HUES64 (cell line): ENCODE data around the gene CHRNA7.

Experiments
- H3K27ac ChIP-seq: 2 replicates; pipeline ENCODE4 v1.7.0; 2013; ENCODE audit warnings: low read depth, low read length, inconsistent platforms
- H3K27me3 ChIP-seq: 2 replicates; pipeline ENCODE4 v1.6.1; 2013; ENCODE audit warnings: mild to moderate bottlenecking, low read length; ENCODE audit not compliant: insufficient read depth
- H3K36me3 ChIP-seq: 2 replicates; pipeline ENCODE4 v1.6.1; 2013; ENCODE audit warnings: mild to moderate bottlenecking, low read length; ENCODE audit not compliant: insufficient read depth
- H3K4me1 ChIP-seq: 2 replicates; pipeline ENCODE4 v1.6.1; 2013; ENCODE audit warnings: mild to moderate bottlenecking, low read length, moderate library complexity; ENCODE audit not compliant: insufficient read depth
- H3K4me3 ChIP-seq: 2 replicates; pipeline ENCODE4 v1.5.1; 2013; ENCODE audit warnings: mild to moderate bottlenecking, low read length, moderate library complexity
- H3K9ac ChIP-seq: 2 replicates; pipeline ENCODE4 v1.6.1; 2013; ENCODE audit warnings: mild to moderate bottlenecking, low read depth, low read length
- H3K9me3 ChIP-seq: 2 replicates; pipeline ENCODE4 v1.6.1; 2013; ENCODE audit warnings: low read depth, low read length; ENCODE audit not compliant: insufficient read depth
- WGBS: fragments of 150-250, 120-280 bp; methylation state at CpG from one replicate; pipeline ENCODE4 v1.1.7; 2013; ENCODE audit warnings: missing lambda C conversion rate; 5-methylcytosine and 5-hydroxymethylcytosine counted together

CHRNA7 gene

DNA sequence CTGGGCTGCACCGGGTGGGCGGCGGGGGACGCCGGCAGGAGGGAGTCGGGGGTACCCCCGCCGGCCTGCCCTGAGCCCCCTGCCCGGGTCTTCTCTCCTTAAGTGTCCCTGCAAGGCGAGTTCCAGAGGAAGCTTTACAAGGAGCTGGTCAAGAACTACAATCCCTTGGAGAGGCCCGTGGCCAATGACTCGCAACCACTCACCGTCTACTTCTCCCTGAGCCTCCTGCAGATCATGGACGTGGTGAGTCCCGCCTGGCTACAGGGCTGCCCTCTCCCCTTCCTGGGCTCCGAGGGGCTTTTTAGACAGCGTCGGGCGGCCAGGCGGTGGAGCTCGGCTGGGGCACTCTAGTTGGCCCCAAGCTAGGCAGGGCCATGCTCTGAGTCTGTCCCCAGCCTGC, 480 bp downstream of the CHRNA7 start:
- Histone ChIP-seq H3K4me1 (no peaks in the 10 kb centered on the region), H3K9me3 (no peaks in the 10 kb centered on the region), H3K9ac (peak overlapping the region; percentile 80), H3K27me3 (peaks cover 37% of the 10 kb centered on the region), H3K4me3 (peak overlapping the region; percentile 76), H3K36me3 (no peaks in the 10 kb centered on the region), H3K27ac (no peak overlapping the region)
- WGBS = 2% methylated on average over 21 of the region's 21 CpGs

DNA sequence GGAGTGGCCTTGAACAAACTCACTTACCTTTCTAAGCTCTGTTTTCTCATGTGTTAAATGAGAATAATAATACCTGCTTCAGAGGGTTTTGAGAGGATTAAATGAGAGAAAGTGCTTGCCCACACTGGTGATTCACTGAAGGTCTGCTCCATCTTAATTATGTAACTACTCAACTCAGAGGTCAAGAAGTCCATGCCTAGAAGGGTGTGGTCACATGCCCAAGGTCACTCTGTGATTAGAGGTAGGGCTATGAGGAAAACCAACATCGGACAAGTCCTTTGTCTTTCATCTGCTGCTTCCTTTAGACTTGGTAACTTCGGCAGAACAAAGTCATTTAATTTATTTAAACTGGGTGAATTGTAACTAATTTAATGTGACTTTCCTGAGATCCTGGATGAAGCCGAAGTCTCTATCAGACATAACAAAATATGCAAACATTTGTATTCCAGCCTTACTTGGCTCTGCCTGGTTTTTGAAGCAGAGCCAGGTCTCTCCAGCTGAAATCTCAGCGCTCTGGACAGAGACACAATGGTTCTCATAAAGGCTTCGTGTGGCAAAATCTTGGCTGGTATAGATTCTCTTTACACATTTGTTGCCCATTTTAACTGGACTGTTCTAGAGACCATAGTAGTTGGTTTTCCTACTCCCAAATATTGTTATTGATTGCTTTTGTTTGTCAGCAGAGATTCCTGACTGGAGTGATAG, 3.0 kb downstream of the CHRNA7 start:
- Histone ChIP-seq H3K36me3 (no peaks in the 10 kb centered on the region), H3K27ac (no peak overlapping the region), H3K9me3 (no peaks in the 10 kb centered on the region), H3K4me1 (no peaks in the 10 kb centered on the region), H3K4me3 (no peak overlapping the region), H3K9ac (no peak overlapping the region), H3K27me3 (peaks cover 35% of the 10 kb centered on the region)
- 95% methylated on average over 5 of the region's 5 CpGs for WGBS

DNA sequence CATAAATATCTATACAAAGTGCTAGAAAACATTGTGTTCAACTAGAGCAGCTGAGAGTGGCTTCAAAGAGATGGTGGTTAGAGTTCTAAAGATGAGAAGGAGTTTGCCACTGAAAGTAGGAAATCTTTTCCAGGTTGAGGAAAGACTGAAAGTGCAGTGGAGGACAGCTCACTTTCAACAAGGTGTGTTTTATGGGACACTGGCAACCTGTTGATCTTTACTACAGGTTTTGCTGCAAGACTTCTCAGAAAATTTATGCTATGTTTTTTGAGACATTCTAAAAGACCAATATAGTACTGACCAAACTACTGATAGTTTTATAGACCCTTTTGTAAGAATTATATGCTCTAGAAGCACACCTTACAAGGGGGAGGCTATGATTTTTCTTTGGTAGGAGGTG, 3.8 kb downstream of the CHRNA7 start:
- no peak overlapping the region for H3K4me3 ChIP-seq
- no peak overlapping the region for H3K27ac ChIP-seq
- no peak overlapping the region for H3K9ac ChIP-seq
- H3K4me1 ChIP-seq = no peaks in the 10 kb centered on the region
- H3K9me3 ChIP-seq = no peaks in the 10 kb centered on the region
- H3K36me3 ChIP-seq = no peaks in the 10 kb centered on the region
- H3K27me3 ChIP-seq = peaks cover 27% of the 10 kb centered on the region

DNA sequence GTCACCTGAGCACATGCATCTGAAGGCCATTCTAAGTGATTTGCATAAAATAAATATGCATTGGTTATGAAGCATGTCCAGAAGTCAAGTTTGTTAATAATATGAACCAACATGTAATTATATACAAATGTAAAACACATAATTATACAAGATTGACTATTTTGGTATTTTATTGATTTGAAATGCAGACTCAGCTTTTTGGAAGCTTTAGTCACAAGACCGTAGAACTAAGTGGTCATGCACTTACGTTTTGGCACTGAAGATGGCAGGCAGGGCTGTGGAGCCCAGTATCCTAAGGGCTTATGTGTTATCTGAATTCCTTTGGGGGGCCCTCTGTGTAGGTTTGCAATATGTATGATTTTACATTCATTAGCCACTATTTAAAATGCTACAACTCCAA, 5.0 kb downstream of the CHRNA7 start:
- H3K27me3 ChIP-seq = peaks cover 18% of the 10 kb centered on the region
- no peak overlapping the region for H3K27ac ChIP-seq
- no peaks in the 10 kb centered on the region for H3K4me1 ChIP-seq
- no peak overlapping the region for H3K9ac ChIP-seq
- no peaks in the 10 kb centered on the region for H3K36me3 ChIP-seq
- WGBS = 90% methylated on average over 2 of the region's 2 CpGs
- H3K4me3 ChIP-seq = no peak overlapping the region
- H3K9me3 ChIP-seq = no peaks in the 10 kb centered on the region

DNA sequence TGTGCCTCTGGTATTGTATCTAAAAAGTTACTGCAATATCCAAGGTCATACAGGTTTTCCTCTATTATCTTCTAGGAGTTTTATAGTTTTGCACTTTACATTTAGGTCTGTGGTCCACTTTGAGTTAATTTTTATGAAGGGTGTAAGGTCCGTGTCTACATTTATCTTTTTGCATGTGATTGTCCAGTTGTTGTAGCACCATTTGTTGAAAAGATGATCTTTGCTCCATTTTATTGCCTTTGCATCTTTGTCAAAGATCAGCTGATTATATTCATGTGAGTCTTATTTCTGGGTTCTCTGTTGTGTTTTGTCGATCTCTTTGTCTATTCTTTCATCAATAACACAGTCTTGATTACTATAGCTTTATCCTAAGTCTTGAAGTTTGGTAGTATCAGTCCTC, 6.7 kb downstream of the CHRNA7 start:
- H3K9me3 ChIP-seq = no peaks in the 10 kb centered on the region
- no peak overlapping the region for H3K27ac ChIP-seq
- H3K9ac ChIP-seq = no peak overlapping the region
- no peaks in the 10 kb centered on the region for H3K36me3 ChIP-seq
- H3K4me1 ChIP-seq = peaks cover 12% of the 10 kb centered on the region
- H3K4me3 ChIP-seq = no peak overlapping the region
- WGBS = 93% methylated on average over 1 of the region's 2 CpGs
- H3K27me3 ChIP-seq = peaks cover 5% of the 10 kb centered on the region

DNA sequence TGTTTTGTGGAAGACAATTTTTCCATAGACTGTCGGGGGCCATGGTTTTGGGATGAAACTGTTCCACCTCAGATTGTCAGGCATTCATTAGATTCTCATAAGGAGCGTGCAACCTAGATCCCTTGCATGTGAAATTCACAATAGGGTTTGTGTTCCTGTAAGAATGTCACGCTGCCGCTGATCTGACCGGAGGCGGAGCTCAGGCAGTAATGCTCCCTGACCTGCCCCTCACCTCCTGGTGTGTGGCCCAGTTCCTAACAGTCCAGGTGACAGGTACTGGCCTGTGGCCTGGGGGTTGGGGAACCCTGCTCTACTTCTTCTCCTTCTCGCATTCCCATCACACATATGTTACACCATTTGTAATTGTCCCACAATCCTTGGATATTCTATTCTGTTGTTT, 11.0 kb downstream of the CHRNA7 start:
- Histone ChIP-seq H3K27ac (no peak overlapping the region), H3K9ac (no peak overlapping the region), H3K27me3 (no peaks in the 10 kb centered on the region), H3K36me3 (no peaks in the 10 kb centered on the region), H3K4me1 (peaks cover 14% of the 10 kb centered on the region), H3K9me3 (no peaks in the 10 kb centered on the region), H3K4me3 (no peak overlapping the region)
- WGBS = 69% methylated on average over 7 of the region's 7 CpGs

DNA sequence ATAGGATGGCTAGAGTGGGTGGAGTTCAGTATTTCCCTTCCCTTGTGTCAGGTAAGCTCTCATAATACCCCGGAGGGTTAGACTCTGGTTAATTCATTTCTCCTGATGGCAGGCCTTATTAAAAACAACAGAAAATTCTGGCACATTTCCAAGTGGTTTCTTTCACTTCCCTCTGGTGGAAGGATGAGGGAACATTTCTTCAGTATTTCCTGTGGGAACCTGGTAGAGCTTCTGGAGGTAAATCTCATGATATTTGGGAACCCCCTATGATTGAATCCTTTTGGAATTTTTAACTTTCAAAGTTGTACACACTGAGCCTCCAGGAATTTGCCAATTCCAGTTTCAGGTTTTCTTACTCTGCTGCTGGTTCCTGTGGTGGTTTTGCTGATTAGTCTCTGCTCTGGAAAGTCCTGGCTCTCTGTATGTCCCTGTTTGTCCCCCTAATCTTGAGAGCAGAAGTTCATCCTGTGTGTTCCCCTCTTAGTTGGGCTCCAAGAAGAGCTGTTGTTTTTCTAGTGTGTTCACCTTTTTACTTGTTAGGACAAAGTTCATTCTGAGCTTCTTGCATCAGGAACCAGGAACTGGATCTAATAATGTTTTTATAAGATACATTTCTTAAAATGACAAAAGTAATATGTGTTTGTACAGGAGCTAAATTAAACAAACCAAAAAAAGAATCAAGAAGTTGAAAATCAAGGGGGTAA, 12.1 kb downstream of the CHRNA7 start:
- Histone ChIP-seq H3K27me3 (no peaks in the 10 kb centered on the region), H3K9me3 (no peaks in the 10 kb centered on the region), H3K4me3 (no peak overlapping the region), H3K9ac (no peak overlapping the region), H3K4me1 (peaks cover 14% of the 10 kb centered on the region), H3K27ac (no peak overlapping the region), H3K36me3 (no peaks in the 10 kb centered on the region)
- WGBS = 89% methylated on average over 1 of the region's 1 CpG

DNA sequence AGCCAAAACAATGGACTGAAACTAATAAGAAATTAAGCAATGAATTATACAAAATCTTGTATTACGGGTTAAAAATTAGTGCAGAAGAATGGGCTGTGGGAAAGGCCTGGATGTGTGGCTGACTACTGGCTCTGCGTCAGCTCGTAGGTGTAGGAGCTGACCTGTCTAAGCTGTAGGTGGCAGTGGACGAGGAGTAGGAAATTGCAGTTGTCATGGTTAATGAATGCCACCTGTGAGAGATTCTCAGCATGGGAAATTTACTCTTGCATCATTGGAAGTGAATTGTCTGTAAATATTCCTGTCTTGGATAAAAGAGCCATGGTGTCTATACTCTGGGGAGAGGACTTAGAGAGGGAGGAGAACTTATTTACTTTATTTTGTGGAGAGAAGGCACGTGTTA, 23.4 kb downstream of the CHRNA7 start:
- Histone ChIP-seq H3K9me3 (peaks cover 15% of the 10 kb centered on the region), H3K4me3 (no peak overlapping the region), H3K36me3 (no peaks in the 10 kb centered on the region), H3K9ac (no peak overlapping the region), H3K4me1 (no peaks in the 10 kb centered on the region), H3K27ac (no peak overlapping the region), H3K27me3 (no peaks in the 10 kb centered on the region)
- 57% methylated on average over 5 of the region's 5 CpGs for WGBS

DNA sequence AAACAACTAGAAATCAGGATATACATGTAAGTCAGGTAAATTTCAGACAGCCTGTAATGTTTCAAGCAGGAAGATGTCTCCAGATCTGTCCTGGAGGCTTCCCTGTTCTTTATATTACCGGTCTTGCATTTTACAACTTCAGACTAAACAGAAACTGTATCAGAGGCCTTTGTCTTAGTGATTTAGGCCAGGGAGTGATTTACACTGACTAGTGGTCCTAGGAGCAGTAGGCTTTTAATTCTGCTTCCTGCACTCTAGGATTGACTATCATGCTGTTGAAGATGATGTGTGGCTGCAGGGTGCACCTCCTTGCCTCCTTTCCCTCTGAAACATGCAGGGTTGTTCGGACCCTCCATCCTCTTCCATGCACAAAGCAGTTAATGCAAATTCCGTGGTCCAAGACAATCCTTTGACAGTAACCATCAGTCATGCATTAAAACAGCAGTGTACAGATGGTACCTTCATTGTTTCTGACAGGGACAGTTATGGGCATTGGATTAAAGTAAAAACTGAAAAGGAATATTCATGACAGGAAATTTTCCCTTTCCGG, 27.6 kb downstream of the CHRNA7 start:
- WGBS = 90% methylated on average over 4 of the region's 4 CpGs
- H3K36me3 ChIP-seq = no peaks in the 10 kb centered on the region

DNA sequence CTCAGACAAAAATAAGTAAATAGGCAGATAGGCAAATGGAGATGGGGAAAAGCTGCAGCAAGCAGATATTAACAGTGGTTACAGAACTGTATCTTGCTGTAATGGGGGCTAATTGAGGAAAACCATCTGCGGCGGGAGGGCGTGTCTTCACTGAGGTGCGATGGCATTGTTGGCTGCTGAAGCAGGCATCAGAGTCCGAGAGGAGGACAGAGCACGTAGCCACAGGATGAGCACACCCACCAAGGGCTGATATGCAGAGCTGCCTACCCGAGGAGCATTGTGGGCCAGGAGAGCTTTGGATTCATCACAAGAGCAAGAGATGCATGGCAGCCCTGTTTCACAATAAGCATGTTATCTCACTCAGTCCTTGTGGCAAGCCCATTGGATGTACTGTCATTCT, 30.4 kb downstream of the CHRNA7 start:
- no peaks in the 10 kb centered on the region for H3K27me3 ChIP-seq
- WGBS = 93% methylated on average over 7 of the region's 7 CpGs
- no peak overlapping the region for H3K4me3 ChIP-seq
- H3K36me3 ChIP-seq = no peaks in the 10 kb centered on the region
- H3K9me3 ChIP-seq = peaks cover 4% of the 10 kb centered on the region; the same call in 1 of the 2 replicates
- no peak overlapping the region for H3K27ac ChIP-seq
- no peaks in the 10 kb centered on the region for H3K4me1 ChIP-seq
- no peak overlapping the region for H3K9ac ChIP-seq

More for the DNA sequence above, 27.6 kb downstream of the CHRNA7 start:
- no peaks in the 10 kb centered on the region for H3K4me1 ChIP-seq
- H3K4me3 ChIP-seq = no peak overlapping the region
- peaks cover 4% of the 10 kb centered on the region; the same call in 1 of the 2 replicates for H3K9me3 ChIP-seq
- no peaks in the 10 kb centered on the region for H3K27me3 ChIP-seq
- no peak overlapping the region for H3K27ac ChIP-seq
- H3K9ac ChIP-seq = no peak overlapping the region

DNA sequence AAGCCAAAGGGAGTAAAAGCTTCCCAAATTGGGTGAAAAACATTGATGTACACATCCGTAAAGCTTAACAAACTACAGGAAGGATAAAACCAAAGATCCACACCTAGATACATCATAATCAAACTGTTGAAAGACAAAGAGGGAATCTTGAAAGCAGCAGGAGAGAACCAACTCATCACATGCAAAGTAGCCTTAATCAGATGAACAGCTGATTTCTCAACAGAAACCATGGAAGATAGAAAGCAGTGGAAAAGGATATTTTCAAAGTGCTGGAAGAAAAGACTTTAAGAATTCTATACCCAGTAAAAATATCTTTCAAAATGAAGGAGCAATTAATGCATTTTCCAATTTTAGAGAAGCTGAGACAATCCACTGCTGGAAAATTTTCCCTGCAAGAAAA, 36.8 kb downstream of the CHRNA7 start:
- H3K27ac ChIP-seq = no peak overlapping the region

More for the DNA sequence above, 36.8 kb downstream of the CHRNA7 start:
- Histone ChIP-seq H3K27me3 (no peaks in the 10 kb centered on the region), H3K9me3 (peaks cover 33% of the 10 kb centered on the region), H3K9ac (no peak overlapping the region), H3K4me1 (no peaks in the 10 kb centered on the region), H3K36me3 (no peaks in the 10 kb centered on the region), H3K4me3 (no peak overlapping the region)
- whole genome bisulfite sequencing = 100% methylated on average over 1 of the region's 1 CpG
